Effector memory CD4-positive, alpha-beta T cell (primary cell): ENCODE data around the gene CA5A.

Experiments used
- DNase-seq, 3 donors: peaks; one replicate each; pipeline ENCODE4 v3.0.0-alpha.2; 2020
- H3K27ac ChIP-seq: 2 replicates; pipeline ENCODE4 v1.7.0; 2013; ENCODE audit warnings: mild to moderate bottlenecking, low read length, moderate library complexity; ENCODE audit not compliant: insufficient read depth, poor library complexity, severe bottlenecking
- H3K27me3 ChIP-seq: replicated peaks from 2 replicates; pipeline ENCODE4 v1.7.0; 2013; ENCODE audit warnings: mild to moderate bottlenecking, low read length; ENCODE audit not compliant: insufficient read depth, control insufficient read depth, poor library complexity, severe bottlenecking
- H3K36me3 ChIP-seq: 2 replicates; pipeline ENCODE4 v1.7.0; 2013; ENCODE audit warnings: mild to moderate bottlenecking, low read length, moderate library complexity; ENCODE audit not compliant: control insufficient read depth, insufficient read depth
- H3K4me1 ChIP-seq: 2 replicates; pipeline ENCODE4 v1.7.0; 2013; ENCODE audit warnings: low read length, mild to moderate bottlenecking; ENCODE audit not compliant: control insufficient read depth, insufficient read depth, poor library complexity, severe bottlenecking
- H3K4me3 ChIP-seq: 2 replicates; pipeline ENCODE4 v1.7.0; 2013; ENCODE audit warnings: low read length, low read depth, mild to moderate bottlenecking; ENCODE audit not compliant: insufficient read depth, poor library complexity, severe bottlenecking
- H3K9me3 ChIP-seq: 2 replicates; pipeline ENCODE4 v1.7.0; 2013; ENCODE audit warnings: mild to moderate bottlenecking, low read length, moderate library complexity; ENCODE audit not compliant: control insufficient read depth

The CA5A gene

DNA sequence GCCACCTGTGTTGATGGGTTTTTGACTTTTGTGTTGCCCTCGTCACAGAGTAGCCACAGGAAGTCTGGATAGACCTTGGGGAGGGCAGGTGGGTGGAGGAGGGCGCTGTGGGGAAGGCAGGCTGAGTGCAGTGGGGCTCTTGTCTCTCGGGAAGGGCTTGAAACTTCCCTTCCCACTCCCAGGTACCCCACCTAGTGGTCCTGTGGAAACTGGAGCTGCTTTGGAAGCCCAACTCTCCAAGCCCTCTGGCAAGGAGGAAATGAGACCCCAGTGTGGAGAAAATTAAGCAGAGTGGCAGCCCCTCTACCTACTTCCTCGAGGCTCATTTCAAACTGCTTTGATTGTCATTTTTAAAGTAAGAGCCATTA, 9.2 kb downstream of the CA5A start:
- Histone ChIP-seq H3K4me1 (no peaks in the 10 kb centered on the region), H3K36me3 (no peaks in the 10 kb centered on the region), H3K9me3 (no peaks in the 10 kb centered on the region), H3K4me3 (no peak overlapping the region), H3K27ac (no peak overlapping the region), H3K27me3 (no peaks in the 10 kb centered on the region)
- DNase-seq, result no peak

DNA sequence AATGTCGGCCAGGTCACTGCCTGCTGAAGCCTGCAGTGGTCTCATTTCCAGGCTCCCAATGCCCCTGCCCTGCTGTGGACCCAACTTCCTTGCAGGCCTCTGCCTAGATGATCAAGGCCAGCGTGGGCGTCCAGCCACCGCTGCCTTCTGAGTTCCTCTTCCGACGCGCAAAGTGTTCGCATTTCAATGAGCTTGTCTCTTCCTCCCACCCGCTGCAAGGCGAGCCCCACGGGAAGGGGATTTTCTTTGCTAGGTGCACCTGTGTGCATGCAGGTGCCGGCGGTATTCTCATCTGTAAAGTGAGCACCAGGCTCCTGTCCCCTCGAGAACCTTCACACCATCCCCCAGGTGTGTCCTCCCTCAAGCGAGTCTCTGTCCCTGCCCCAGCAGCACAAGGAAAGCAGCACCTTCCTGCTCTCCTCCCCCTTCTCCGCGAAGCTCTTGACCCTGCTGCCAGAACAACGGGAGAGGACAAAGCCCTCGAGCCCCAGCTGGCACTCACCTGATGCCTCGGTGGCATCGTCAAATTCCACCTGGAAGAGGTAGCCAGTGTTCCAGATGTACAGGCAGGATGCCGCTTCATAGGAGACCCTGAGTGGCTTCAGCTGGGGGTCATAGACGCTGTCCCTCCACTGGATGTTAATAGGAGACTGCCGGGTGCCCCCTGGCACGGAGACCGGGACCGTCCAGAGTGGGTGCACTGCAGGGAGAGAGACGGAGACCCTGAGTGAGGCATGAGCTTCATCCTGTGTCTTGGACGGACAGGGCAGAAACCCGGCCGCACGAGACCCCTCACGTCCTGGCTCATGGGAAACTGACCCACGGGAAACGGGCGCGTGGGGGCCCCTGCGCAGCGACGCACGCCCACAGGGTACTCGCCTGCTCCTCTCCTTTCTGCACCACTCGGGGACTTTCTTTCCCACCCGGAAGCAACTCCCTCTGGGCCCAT, 9.8 kb downstream of the CA5A start:
- no peak overlapping the region for H3K27ac ChIP-seq
- DNase-seq, result no peak
- H3K27me3 ChIP-seq, result no peaks in the 10 kb centered on the region
- no peaks in the 10 kb centered on the region for H3K36me3 ChIP-seq
- no peaks in the 10 kb centered on the region for H3K9me3 ChIP-seq
- no peaks in the 10 kb centered on the region for H3K4me1 ChIP-seq
- H3K4me3 ChIP-seq, result no peak overlapping the region

DNA sequence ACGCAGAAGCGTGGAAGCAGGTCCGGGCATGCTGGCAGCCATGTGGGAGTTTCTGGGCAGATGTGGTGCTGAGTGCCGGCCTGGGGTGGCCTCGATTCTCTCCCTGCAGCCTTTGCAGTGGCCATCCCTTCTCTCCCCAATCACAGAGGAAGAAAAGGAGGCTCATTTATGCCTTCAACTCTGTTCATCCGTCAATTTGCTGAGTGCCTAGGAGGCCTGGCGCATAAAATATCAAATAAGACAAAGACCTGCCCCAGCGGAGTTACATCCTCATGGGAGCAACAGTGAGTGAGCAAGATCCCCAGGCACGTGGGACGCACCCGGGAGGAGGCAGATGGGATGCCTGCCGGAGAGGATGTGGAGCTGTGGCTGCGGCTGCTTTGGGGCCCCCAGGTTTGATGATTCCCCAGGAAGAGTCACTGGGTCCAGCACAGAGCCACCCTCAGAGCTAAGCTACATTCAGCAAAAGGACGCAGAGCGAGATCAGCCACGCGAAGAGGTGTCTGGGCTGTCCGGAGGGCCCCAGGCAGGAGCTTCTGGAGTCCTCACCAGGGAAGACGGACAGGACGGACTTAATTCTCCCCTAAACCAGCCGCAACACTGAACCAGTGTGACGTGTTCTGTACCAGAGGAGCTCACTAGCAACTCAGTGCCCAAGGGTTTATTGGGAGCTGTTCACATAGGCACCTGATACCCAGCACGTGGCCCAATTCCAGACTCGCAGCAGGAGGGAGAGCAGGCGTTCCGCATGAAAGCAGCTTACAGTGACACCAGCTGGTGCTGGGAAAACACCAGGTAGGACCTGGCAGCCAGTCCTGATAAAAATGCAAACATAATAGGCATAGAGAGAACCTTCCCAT, 11.3 kb downstream of the CA5A start:
- Histone ChIP-seq H3K4me3 (no peak overlapping the region), H3K27me3 (no peaks in the 10 kb centered on the region), H3K27ac (no peak overlapping the region), H3K36me3 (no peaks in the 10 kb centered on the region), H3K4me1 (no peaks in the 10 kb centered on the region), H3K9me3 (no peaks in the 10 kb centered on the region)
- DNase-seq, result no peak

DNA sequence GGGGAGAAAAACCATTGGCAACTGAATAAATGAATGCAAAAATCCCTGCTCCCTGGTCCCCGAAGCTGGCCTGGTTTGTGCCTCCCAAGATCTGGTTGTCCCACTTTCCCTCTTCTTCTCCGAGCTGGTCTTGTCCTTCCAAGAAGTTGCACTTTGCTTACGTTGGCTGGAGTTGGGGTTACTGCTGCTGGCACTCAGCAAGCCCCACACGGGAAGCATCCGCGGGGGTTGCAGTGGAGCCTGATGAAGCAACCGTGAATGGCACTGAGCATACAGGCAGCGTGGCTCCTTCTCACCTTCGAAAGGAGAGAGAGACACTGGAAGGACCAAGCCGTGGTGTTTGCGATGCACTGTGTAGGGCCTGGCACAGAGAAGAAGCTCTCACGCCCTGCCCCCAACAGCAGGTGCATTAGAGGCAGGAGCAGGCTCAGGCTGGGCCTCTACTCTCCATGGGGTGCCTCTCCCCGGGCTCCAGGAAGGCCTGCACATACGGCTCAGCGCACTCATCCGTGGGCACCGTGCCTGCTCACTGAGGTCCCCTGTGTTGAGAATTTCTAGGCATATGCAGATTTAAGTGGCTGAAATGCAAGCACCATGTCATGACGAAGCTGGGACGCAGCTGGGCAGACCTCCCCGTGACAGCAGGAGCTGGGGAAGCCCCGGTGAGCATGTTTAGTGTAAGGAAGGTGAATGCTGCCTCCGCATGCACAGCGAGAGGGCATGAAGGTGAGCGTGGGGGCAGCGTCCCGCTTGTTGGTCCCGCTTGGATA, 12.1 kb downstream of the CA5A start:
- no peak for DNase-seq
- no peaks in the 10 kb centered on the region for H3K4me1 ChIP-seq
- no peaks in the 10 kb centered on the region for H3K9me3 ChIP-seq
- H3K27me3 ChIP-seq, result no peaks in the 10 kb centered on the region
- H3K4me3 ChIP-seq, result no peak overlapping the region
- no peaks in the 10 kb centered on the region for H3K36me3 ChIP-seq
- no peak overlapping the region for H3K27ac ChIP-seq

DNA sequence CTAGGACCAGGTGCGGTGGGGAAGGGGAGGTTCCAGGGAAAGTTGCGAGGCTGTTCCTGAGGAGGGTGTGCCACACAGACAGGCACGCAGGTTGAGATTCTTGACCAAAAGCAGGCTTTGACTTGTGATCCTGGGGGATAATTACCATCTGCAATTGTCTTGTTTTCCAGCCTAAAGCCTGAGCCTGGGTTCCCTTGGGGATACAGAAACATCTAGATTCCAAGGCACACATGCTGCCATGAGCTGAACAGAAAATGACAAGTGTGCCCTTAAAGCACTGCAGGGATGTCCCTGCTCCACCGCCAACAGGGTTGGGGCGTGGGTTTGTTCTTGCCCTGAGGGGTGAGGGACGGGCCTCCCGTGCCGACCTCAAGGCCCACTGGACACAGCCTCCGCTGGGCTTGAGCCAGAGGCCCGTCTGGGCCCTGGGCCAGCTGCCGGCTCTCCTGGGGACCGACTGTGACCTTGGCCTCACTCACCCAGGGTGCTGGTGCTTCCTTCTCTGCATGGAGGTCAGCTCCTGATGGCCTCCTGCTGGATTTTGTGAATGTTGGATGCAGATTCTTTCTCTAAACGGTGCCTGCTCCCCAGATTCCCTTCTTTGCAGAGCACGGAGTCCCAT, 14.0 kb downstream of the CA5A start:
- Histone ChIP-seq H3K4me1 (no peaks in the 10 kb centered on the region), H3K4me3 (no peak overlapping the region), H3K36me3 (no peaks in the 10 kb centered on the region), H3K27me3 (no peaks in the 10 kb centered on the region), H3K9me3 (no peaks in the 10 kb centered on the region), H3K27ac (no peak overlapping the region)
- no peak for DNase-seq

DNA sequence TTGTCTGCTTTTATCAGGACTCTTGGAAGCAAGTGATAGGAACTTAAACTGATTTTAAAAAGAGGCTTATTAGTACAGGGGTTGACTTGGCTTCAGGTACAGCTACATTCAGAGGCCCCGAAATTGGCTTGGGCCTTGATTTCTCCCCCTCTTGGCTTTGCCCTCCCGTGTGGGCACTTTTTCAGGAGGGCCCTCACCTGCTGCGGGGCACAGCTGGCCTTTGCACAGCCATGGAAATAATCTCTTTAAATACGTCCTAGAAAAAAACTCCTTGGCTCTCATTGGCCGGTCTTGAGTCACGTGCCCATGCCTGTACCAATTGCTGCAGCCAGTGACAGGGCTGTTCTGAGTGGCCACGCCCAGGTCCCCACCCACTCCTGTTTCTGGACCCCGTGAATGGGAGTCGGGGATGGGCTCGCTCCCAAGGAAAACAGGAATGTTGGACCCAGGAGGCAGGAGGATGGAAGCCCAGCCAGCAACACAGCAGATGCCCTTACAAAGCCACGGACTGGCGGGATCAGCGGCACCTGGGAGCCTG, 15.0 kb downstream of the CA5A start:
- Histone ChIP-seq H3K27me3 (no peaks in the 10 kb centered on the region), H3K4me3 (no peak overlapping the region), H3K36me3 (no peaks in the 10 kb centered on the region), H3K27ac (no peak overlapping the region), H3K4me1 (no peaks in the 10 kb centered on the region), H3K9me3 (no peaks in the 10 kb centered on the region)
- no peak for DNase-seq

DNA sequence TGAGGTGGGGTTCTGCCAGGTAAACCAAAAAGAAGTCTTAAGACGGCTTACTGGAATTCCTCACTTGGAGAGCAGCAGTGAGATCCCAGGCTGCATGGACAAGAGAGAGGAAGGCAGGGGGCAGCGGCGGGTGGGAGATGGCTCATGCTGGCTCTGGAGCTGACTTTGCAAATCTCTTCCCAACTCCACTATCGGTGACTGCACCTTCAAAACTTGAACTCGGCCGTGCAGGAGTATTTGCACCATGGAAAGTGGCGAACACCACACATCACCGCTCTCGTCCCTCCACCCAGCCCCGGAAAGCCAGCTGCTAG, 16.7 kb downstream of the CA5A start:
- no peak for DNase-seq

DNA sequence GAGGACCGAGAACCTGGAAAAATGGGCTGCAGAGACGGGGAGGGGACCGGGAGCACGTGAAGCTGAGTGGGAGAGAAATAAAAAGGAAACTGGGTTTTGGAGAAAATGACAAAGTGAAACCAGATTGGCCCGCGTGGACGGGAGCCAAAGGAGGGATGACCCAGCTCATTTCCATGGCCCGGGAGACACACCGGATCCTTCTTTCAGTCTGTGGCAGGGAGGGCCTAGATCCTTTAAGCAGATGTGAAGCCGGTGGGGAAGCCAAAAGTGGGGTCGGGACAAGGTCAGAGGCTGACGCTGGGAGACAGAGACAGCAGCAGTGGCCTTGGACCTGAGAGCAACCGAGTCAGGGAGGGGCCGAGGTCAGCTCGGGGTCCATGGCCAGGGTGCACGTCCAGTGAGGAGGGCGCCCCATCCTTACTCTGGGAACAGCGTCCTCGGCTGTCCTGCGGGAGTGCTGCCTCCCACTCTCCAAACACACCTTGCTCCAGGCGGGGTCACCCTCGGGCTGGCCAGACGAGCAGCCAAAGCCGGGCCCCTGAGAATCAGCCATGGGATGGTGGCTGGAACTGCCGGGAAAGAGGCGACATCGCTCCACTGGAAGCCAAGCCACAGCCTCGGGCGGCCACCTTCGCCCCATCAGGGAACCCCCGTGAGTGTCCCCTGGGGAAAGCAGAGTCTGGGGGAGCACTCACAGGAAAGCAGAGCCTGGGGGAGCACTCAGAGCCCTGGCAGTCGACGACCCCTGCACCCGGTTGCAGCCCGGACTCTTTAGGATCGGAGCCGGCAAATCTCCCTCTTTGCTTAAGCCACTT, 17.3 kb downstream of the CA5A start:
- Histone ChIP-seq H3K36me3 (no peaks in the 10 kb centered on the region), H3K4me3 (no peak overlapping the region), H3K27me3 (no peaks in the 10 kb centered on the region), H3K4me1 (no peaks in the 10 kb centered on the region), H3K9me3 (no peaks in the 10 kb centered on the region), H3K27ac (no peak overlapping the region)
- DNase-seq, result no peak

More for the DNA sequence above, 16.7 kb downstream of the CA5A start:
- Histone ChIP-seq H3K36me3 (no peaks in the 10 kb centered on the region), H3K27me3 (no peaks in the 10 kb centered on the region), H3K4me1 (no peaks in the 10 kb centered on the region), H3K27ac (no peak overlapping the region), H3K4me3 (no peak overlapping the region), H3K9me3 (no peaks in the 10 kb centered on the region)

DNA sequence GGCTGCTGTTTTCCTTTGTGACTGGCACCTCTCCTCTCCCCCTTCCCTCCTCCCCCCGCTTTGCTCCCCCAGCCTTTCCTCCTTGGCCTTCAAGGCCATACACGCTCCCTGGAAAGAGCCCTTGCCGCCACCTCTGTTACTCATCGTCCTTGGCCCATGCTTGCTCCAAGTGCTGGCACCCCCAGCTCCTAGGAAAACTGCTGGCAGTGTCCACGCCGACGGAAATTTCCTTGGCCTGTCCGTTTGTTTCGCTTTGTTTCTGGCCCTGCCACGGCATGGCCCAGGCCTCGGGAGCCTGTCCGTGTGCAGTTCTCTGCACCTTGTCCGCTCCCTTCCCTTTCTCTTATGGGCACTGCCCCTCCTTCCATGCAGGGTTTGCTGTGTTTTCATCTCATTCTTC, 18.0 kb downstream of the CA5A start:
- Histone ChIP-seq H3K27me3 (no peaks in the 10 kb centered on the region), H3K4me3 (no peak overlapping the region), H3K9me3 (no peaks in the 10 kb centered on the region), H3K4me1 (no peaks in the 10 kb centered on the region), H3K27ac (no peak overlapping the region), H3K36me3 (no peaks in the 10 kb centered on the region)
- no peak for DNase-seq
